Measurements from ENCODE around the gene SSC5D. TPM values are rescaled to one million over a fixed set of nuclear protein-coding genes. Genes with fewer than 3 reads are reported as not detected.

SSC5D gene
- total and polyA plus RNA-seq, 9 of the 15 experiments (the other 6 are each of a cell fraction or from before 2014, with no cell fraction given) = 0.04 to 0.71 (median 0.14) TPM; not detected in 2

GRCh38 chr19:55476100-55476775 lies 12.0 kb upstream of the SSC5D start, which contains the start of gene ZNF628 (continued):
- peak; percentile 84; the same call in 1 of the 2 replicates for TF ChIP-seq E2F3 (CRISPR knock-in tag; IDR thresholded peaks at IDR 0.05)
- TF ChIP-seq, protein P1, sequence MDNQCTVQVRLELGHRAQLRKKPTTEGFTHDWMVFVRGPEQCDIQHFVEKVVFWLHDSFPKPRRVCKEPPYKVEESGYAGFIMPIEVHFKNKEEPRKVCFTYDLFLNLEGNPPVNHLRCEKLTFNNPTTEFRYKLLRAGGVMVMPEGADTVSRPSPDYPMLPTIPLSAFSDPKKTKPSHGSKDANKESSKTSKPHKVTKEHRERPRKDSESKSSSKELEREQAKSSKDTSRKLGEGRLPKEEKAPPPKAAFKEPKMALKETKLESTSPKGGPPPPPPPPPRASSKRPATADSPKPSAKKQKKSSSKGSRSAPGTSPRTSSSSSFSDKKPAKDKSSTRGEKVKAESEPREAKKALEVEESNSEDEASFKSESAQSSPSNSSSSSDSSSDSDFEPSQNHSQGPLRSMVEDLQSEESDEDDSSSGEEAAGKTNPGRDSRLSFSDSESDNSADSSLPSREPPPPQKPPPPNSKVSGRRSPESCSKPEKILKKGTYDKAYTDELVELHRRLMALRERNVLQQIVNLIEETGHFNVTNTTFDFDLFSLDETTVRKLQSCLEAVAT (IDR thresholded peaks at IDR 0.05) = no peak
- TF ChIP-seq ARNT (IDR thresholded peaks at IDR 0.05) = peak; percentile 1 to 33; a peak in 1 of 4 replicates
- TF ChIP-seq, protein P2, sequence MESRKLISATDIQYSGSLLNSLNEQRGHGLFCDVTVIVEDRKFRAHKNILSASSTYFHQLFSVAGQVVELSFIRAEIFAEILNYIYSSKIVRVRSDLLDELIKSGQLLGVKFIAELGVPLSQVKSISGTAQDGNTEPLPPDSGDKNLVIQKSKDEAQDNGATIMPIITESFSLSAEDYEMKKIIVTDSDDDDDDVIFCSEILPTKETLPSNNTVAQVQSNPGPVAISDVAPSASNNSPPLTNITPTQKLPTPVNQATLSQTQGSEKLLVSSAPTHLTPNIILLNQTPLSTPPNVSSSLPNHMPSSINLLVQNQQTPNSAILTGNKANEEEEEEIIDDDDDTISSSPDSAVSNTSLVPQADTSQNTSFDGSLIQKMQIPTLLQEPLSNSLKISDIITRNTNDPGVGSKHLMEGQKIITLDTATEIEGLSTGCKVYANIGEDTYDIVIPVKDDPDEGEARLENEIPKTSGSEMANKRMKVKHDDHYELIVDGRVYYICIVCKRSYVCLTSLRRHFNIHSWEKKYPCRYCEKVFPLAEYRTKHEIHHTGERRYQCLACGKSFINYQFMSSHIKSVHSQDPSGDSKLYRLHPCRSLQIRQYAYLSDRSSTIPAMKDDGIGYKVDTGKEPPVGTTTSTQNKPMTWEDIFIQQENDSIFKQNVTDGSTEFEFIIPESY (CRISPR knock-in tag; IDR thresholded peaks at IDR 0.05) = peak; percentile 61; the same call in 1 of the 2 replicates
- TF ChIP-seq SUPT5H (IDR thresholded peaks at IDR 0.05) = peak; percentile 57
- no peak for TF ChIP-seq ETV1 (tag; conservative IDR thresholded peaks at IDR 0.05; ENCODE audit: low read depth)
- TF ChIP-seq, protein P3, sequence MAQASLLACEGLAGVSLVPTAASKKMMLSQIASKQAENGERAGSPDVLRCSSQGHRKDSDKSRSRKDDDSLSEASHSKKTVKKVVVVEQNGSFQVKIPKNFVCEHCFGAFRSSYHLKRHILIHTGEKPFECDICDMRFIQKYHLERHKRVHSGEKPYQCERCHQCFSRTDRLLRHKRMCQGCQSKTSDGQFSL (CRISPR knock-in tag; IDR thresholded peaks at IDR 0.05) = peak; percentile 85
- TF ChIP-seq, protein P3 (tag; IDR thresholded peaks at IDR 0.05) = peak in 1 of 2 experiments; percentile 36; a peak in 1 of 4 replicates
- TF ChIP-seq HLTF (IDR thresholded peaks at IDR 0.05) = peak; percentile 41; the same call in 1 of the 2 replicates
- peak; percentile 29; the same call in 1 of the 2 replicates for TF ChIP-seq GATAD2A (IDR thresholded peaks at IDR 0.05)
- TF ChIP-seq MCM7 (IDR thresholded peaks at IDR 0.05) = no peak
- TF ChIP-seq, protein P4, sequence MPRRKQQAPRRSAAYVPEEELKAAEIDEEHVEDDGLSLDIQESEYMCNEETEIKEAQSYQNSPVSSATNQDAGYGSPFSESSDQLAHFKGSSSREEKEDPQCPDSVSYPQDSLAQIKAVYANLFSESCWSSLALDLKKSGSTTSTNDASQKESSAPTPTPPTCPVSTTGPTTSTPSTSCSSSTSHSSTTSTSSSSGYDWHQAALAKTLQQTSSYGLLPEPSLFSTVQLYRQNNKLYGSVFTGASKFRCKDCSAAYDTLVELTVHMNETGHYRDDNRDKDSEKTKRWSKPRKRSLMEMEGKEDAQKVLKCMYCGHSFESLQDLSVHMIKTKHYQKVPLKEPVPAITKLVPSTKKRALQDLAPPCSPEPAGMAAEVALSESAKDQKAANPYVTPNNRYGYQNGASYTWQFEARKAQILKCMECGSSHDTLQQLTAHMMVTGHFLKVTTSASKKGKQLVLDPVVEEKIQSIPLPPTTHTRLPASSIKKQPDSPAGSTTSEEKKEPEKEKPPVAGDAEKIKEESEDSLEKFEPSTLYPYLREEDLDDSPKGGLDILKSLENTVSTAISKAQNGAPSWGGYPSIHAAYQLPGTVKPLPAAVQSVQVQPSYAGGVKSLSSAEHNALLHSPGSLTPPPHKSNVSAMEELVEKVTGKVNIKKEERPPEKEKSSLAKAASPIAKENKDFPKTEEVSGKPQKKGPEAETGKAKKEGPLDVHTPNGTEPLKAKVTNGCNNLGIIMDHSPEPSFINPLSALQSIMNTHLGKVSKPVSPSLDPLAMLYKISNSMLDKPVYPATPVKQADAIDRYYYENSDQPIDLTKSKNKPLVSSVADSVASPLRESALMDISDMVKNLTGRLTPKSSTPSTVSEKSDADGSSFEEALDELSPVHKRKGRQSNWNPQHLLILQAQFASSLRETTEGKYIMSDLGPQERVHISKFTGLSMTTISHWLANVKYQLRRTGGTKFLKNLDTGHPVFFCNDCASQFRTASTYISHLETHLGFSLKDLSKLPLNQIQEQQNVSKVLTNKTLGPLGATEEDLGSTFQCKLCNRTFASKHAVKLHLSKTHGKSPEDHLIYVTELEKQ (CRISPR knock-in tag; IDR thresholded peaks at IDR 0.05) = no peak
- peak; percentile 97 for TF ChIP-seq NCOA6 (IDR thresholded peaks at IDR 0.05)
- TF ChIP-seq STAG1 (CRISPR knock-in tag; IDR thresholded peaks at IDR 0.05; ENCODE audit: borderline replicate concordance) = 0 out of 2 replicates have a peak, but pooled peaks have one; percentile 7
- peak; percentile 26 for TF ChIP-seq BCOR (IDR thresholded peaks at IDR 0.05)
- no peak for TF ChIP-seq STAT6 (CRISPR knock-in tag; IDR thresholded peaks at IDR 0.05)
- TF ChIP-seq POU5F1 (IDR thresholded peaks at IDR 0.05; ENCODE audit: borderline replicate concordance, low read depth, low read length, partially characterized antibody) = no peak
- TF ChIP-seq TRIM28 (IDR thresholded peaks at IDR 0.05) = no peak
- TF ChIP-seq FOXJ2 (tag; IDR thresholded peaks at IDR 0.05) = peak; percentile 76; the same call in 1 of the 2 replicates
